Inflammatory macrophage treated with lipopolysaccharide for 1 hour (primary cell): ENCODE data around the gene KCNE3.

ENCODE experiments used
- DNase-seq, 2 donors: peaks; one replicate each; pipeline ENCODE4 v3.0.0-alpha.2; 2020 to 2022

The KCNE3 gene

DNA sequence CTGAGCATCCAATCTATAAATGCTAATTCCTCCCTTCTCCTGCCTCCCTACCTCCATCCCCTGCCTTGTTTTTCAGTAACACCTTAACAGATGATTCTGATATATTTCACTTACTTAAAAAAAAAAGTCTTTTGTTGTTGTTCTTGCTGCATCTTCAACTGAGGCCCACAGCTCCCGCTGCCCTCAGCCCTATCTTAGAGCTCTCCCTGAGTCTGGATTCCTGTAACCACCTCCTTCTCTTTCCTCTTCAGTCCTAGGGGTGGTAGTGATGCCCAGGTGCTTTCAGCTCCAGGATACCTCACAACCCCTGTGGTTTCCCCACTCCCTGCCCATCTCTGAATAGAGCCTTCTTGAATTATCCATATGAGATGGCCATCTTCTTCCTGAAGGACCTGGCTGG lies 3.7 kb upstream of the KCNE3 start:
- no peak for DNase-seq

DNA sequence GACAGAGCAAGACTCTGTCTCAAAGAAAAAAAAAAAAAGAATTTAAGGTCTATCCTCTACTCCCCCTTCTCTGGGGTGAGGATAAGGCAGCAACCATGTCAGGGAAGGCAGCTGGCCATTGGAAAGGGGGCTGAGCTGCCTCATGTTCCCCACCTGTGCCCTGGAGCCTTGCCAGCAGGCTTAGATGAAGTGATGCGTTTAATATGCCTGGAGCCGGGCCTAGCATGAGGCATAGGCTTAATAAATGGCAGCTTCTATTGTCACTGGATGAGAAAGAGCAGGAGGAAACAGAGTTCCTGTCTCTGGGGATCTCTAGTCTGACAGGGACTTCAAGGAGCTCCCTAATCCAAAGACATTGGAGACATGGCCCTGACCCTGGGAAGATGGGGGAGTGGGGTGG lies 3.2 kb upstream of the KCNE3 start:
- DNase-seq: no peak

DNA sequence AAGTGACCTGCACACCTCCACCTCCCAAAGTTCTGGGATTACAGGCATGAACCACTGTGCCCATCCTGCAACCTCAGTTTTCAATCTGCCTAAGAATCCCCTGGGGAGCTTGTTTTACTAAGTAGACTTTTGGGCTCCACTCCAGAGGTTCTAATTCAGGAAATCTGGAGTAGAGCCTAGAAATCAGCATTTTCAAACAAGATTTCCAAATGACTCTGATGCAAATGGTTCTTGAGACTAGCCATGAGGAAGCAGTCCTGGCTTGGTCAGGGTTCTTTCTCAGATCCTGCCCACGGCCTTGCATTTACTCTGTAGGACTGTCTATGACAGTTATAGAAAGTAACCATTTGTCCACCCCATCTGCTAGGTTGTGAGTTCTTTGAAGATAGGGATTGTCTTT lies 1.6 kb upstream of the KCNE3 start:
- DNase-seq: peak; percentile 64 to 79

DNA sequence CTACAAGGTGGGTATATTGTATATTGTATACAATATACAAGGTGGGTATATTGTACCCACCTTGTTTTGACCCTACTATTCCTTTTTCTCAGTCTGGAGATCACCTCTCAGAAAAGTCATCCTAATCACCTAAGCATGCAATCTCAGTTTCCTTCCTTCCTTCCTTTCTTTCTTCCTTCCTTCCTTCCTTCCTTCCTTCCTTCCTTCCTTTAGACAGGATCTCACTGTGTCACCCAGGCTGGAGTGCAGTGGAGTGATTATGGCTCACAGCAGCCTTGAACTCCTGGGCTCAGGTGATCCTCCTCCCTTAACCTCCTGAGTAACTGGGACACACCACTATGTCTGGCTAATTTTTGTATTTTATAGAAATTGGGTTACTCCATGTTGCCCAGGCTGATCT lies 1.2 kb upstream of the KCNE3 start:
- no peak for DNase-seq

DNA sequence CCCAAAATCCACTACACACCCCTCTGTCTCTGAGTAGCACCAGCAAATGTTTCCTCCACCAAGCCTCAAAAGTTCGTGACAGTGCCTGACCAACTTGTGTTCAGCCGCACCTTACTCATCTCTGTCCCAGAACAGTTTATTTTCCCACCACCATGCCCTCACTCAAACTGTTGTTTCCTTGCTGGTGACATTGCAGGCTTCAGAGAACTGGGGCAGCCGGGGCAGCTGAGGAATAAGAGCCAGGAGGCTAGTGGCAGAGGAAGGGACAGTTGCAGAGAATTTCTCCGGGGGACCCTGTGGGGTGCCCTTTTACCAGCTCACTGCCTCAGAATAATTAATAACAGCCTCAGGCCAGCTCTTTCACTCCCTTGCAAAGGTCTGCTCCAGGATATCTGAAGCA lies 709 bp upstream of the KCNE3 start:
- no peak for DNase-seq

DNA sequence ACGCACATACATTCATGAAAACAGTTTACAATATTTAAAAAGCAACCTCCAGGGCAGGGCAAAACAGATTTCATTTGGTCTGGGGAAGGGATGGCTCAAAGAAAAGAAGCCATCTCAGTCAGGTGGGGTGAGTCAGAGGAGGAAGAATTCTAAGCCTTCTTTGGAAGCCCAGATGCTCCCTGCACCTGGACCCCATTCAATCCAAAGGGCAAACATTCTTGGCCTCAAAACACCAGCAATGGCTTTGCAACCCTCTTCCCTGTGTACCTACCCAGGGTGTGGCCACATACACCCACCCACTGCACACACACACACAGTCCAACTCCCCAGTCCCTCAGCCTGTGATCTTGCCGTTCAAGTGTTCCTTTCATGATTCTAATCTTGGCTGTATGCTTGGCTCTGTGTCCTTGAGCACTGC lies 2.0 kb downstream of the KCNE3 start:
- DNase-seq: no peak

DNA sequence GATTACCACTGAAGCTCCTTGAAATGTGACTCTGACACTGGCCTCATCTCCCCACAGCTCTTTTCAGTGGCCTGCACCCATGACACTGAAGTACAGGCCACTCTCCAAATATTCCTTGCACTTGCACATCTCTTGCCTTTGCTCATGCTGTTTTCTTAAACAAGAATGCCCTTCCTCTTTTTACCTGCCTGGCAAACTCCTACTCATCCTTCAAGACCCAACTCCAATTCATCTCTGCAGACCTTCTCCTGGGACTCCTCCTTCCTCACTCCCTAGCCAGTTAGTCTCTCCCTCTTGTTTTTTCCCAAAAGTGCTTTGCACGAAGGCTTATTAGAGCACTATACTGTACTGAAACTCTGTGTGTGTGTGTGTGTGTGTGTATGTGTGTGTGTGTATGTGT lies 2.6 kb downstream of the KCNE3 start:
- no peak for DNase-seq

DNA sequence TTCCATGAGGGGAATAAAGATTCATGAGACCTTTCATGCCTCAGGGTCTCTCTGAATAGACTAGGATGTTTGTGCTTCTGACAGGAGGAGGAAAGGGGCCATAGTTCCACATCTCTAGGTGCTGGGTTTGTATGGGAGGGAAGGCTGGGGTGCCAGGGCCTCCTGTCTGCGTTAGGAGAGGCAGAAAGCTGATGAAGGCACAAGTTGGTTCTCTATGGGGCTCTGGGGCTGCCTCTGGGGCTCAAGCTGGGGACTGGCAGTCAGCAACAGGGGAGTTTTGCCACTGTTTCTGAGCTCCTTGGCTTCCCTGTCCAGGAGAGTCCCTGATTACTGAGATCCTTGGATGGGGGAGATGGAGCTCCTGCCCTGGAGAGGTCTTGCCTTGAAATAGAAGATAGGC lies 4.1 kb downstream of the KCNE3 start:
- no peak for DNase-seq

DNA sequence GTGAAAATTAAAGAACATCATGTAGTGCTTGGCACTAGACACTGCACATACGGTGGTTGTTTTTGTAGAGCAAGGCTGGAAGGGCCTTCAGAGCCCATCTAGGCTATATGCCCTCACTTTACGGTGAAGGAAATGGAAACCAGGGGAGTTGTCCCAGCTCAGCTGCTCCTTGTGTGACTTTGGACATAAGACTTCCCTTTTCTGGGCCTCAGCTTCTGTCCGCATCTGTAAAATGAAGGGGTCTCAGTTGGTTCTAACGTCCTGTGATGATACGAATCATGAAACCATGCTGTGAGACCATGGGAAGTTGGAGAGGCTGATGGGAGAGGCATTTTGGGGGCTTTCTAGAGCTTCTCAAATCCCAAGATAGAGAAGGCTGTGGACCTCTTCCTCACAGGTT lies 4.7 kb downstream of the KCNE3 start:
- no peak for DNase-seq

DNA sequence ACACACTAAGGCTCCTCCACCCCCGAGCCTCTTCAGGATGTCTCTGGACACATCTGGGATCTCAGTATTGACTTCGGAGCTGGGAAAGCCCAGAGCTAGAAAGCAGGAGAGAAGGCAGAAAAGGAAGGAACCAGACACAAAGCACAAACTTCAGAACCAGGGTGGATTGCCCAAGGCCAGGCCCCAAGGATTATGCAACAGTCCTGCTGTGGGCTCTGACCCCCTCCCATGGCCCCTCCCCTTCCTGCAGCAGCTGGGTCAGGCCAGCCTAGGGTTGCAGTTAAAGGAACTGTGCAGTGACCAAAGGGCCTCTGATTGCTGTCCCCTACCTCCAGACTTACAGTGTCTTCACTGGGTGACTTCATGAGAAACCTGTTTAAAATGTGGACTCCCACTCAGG lies 5.3 kb downstream of the KCNE3 start:
- peak; percentile 82 to 87 for DNase-seq

DNA sequence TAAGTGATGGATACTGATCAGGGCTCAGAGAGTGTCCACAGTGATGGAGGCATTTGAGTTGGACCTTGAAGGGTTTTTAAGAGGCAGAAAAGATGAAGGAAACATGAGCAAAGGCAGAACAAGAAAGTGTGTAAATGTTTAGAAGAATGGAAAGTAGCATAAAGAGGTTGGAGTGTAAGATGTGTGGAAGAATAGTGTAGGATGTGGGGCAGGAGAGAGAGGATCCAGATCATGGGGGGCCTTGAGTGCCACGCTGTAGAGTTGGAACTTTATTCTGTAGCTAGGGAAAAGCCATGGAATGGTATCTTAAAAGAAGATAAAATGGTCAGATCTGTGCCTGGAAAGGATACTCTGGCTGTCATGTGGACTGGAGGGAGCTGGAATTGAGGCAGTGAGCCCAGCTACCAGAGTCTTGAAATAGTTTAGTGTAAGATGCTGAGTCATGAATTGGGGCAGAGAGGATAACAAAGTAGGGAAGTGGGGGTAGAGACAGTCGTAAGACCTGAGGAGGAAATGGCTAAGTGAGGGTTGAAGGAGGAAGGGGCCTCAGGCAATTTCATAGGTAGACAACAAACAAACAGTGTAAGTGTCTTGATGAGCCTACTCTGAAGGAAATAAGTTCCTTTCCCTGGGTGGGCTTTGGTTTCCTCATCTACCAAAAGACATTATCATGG lies 6.7 kb downstream of the KCNE3 start:
- DNase-seq: peak; percentile 61 to 70

DNA sequence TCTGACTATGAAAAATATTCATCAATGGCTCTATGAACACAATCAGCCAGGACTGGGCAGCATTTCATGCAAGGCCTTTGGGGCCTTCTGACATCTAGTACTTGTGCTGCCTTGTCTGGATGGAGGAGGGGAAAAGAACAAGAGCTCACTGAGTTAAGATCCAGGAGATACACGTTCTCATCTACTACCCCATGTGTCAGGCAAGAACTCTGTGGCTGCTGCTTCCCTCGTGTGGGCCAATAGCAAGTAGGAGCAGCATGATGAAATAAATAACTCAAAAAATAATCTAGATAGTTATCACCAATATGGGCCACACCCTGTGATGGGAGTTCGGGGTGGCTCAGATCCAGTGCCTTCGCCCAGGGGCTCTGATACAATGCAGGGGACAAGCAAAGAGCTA lies 7.3 kb downstream of the KCNE3 start:
- no peak for DNase-seq

DNA sequence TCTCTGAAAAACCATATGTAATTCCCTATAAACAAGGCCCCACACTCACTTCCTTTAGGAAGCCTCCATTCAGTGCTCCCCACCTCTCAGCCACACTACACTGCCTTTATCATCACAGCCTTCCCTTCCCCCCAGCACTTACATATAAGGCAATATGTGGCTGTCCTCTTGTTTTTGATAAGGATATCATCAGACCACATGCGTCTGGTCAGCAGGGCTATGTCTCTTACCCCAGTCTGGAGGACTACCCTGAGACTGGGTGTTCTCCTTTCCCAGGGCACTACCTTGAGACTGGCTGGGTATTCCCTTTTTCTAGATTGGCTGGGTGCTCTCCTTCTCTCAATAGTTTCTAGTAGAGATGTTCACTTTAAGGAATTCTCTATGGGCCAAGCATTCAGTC lies 7.8 kb downstream of the KCNE3 start:
- DNase-seq: no peak

DNA sequence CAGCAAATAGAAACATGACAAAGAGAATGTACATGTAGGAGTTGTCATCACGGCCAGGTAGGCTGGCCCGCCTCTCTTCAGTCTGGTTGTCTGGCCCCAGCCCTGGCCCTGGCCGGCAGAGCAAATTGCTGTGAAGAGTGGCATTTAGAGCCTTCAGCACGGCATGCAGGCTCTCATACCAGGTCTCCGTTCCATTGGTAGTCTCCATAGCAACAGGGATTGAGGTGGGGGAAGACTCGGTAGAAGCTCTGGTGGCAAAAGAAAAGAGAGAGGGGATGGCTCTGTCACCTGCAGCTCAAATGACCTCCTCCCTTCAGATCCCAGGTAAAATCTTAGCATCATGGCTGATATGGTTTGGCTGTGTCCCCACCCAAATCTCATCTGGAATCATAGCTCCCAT lies 10.0 kb downstream of the KCNE3 start:
- no peak for DNase-seq

DNA sequence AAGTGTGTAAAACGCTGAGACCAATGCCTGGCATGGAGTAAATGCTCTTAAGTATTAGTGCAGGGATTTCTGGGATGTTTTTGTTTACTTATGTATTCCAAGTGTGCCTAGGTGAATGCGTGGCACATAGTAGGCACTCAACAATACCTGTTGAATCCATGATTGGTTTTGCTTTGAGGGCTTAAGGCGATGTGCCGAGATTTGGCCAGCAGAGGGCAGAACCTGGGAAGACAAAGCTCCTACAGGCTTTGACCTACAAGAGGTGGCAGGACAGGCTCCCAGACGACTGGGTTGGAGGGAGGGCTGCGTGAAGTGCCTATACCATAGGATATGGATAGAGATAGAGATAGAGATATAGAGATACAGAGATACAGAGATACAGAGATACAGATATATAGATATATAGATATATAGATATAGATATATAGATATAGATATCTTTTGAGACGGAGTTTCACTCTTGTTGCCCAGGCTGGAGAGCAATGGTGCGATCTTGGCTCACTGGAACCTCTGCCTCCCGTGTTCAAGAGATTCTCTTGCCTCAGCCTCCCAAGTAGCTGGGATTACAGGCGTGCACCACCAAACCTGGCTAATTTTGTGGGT lies 13.9 kb downstream of the KCNE3 start:
- DNase-seq: peak; percentile 45 to 82

DNA sequence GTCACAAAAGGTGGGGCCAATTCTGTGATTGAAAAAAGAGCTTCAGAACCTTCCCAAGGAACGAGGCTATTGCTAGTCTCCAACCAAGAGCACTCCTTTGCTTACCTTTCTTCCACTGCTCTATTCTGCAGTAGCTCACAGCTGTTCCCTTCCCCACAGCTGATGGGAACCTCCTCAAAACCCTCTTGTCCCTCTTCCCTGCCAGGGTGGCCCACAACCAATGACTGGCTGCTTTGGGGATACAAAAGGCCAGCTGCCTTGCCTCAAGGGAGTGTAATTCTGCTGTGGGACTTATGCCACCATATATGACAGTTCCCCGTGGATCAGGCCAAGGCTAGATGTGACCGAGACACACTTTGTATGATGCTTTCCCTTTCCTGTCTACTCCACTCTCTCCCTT lies 15.0 kb downstream of the KCNE3 start:
- no peak for DNase-seq

DNA sequence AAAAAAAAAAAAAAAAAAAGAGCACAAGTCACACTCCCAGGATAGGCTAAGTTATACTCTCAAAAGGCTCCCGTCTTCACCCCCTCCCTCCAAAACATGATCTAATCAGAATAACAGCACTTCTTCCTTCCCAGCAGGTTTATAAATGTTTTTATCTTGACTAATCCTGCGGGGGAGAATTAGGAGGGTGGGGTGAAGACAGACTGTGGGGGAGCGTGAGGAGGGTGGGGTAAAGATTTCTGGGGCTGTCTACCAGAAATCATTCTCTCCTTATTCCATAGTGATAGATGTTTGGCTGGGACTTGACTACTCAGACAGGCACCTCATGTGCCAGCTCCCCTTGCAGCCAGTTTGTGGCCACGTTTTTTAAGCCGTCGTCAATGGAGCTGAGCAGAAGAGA lies 17.0 kb downstream of the KCNE3 start:
- DNase-seq: no peak

DNA sequence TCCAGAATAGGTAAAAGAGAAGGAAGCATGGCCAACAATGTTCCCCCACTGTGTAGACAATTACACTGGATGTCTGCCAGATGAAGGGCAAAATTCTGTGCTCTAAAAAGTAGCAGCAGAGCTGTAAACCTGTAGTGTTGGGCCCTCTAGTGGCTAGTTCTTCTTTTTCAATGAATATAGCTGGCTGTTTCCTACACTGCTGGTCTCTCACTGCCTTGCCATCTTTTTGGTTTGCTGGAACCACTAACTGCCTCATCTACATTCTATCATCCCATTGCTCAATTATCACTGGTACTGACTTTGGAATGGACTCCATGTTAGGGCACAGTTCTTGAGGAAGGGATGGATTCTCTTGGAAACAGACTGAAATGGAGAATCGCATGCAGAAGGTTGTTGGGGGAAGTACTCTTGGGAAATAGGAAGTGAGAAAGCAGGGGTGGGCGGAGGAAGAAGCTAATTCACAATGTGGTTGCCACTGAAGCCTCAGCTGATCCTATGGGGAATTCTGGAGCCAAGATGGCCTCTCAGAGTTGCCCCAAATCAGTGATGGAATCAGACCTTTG lies 17.9 kb downstream of the KCNE3 start:
- DNase-seq: peak; percentile 91 to 92

DNA sequence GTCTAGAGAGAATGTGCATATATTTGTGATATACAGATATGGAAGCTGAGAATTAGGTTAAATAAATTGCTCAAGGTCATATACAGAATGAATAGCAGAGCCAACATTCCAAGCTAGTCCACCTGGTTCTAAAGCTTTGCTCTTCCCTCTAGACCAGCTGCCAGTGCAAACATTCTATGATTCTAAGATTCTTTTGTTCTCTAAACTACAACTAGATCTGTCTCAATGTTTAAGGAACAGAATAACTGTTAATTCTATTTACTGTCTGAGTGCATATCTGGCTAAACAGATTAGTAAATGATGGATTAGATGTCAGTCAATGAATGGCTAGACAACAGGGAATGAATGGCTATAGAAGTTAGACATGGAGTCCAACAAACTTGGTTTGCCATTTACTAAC lies 19.6 kb downstream of the KCNE3 start:
- no peak for DNase-seq

DNA sequence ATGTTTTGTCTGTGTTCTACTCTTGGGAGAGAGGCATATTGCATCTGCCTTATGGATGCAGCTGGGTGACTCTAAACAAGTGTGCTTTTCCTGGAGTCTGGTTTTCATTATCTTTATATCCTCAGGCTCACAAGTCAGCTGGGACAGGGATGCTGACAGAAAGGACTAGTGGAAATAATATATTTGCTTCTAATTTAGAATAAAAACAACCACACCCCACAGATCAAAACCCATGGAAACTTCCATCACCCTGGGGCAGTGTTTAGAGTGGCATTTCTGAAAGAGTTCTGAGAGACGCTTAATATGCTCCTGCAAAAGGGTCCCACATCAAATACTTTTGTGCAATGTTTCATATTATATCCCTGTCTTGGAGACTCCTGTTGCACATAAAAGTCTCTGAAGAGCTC lies 20.8 kb downstream of the KCNE3 start:
- DNase-seq: no peak

DNA sequence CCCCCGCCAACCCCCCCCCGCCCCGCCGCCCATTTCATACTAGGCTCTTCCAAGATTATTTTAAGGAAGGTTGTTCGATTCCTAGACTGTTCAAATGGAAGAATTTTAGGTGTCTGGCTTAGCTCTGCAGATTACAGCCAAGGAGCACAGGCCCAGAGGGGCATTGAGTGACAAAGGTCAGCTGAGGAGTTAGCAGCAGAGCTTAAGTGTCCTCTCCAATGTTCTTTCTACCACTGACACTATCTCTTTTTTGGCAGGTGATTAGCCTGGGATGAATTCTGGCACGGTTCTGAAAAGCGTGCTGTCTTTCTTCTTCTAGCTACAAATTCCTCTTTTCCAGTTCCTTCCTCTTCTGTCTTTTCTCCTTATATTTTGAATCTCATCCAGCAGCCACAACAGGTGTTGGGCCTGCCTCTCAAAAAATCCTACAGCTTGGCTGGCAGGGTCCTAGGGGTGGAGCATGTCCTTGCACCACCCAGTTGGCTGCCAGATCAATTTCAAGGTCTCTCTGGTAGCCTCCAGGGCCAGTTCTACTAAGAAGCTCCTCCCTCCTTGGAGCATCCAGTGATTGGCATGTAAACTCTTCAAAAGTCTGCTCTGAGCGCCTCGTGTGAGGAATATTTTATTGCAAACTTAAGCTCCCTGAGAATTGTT lies 23.0 kb downstream of the KCNE3 start:
- DNase-seq: no peak

DNA sequence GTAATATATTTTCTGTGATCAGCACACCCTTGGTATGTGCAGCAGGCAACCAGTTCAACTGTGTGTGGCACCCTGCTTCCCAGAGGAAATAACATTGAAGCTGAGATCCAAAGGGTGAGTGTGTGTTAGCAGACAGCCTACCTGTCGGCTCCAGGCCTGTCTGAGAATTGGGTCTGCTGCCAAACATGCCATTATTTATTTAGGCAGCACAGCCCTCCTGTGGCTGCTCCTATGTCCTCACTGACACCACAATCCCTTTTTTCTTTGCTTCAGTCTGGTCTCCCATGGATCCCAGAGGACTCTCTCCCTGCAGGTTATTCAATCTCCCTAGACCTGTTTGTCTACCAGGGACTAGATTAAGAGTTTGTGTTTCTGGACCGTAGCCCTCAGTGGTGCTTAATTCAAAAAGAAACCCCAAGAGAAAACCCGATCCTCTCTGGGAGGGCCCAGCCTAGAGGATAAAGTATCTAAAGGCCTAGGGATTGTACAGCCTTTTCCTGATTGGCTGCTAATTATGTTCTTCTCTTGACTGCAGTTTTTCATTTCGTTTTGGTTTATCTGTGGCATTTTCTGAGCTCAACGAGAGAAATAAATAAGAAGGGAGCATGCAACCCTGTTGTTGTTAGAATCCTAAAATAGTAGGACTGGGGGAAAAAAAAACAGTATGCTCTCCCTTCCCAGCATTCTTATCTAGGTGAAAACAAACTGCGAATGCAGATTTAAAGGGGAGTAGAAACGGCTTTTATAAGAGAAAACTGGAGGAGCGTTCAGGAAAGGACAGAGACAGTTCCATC lies 24.1 kb downstream of the KCNE3 start:
- DNase-seq: no peak

DNA sequence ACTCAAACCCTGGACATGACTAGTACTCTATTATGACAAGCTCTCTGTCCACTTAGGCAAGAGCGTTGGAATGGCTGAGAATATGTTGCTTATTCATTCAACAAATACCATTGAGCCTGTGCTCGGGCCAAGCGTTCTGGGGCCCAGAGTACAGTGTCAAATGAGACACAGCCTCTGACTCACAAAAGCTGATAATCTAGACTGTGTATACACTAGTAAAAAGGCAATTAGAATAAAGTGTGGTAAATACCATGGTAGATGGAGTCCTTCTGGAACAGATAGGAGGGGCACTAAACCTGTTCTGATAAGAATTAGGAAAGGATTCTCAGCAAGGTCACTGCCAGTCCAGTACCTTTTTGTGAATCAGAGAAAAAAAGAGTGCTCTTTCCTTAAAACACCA lies 24.7 kb downstream of the KCNE3 start:
- no peak for DNase-seq

DNA sequence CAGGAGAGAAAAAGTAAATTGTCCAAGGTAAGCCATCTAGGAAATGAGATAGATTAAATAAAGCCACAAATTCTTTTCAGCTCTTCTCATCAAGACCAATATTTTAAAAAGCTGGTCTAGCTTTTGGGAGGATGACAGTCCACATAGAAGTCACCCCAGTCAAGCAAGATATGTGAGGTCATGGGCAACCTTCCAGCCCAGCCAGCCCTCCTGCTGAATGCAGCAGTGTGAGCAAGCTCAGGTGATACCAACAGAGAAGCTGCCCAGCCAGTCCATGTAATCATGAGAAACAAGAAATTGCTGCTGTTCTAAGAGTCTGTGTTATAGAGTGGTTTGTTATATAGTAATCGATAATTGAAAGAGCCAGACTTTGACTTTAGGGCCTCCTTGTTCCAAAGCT lies 28.7 kb downstream of the KCNE3 start:
- DNase-seq: no peak
